ENCODE measurements around the gene ADGRG6. TPM values are rescaled to one million over a fixed set of nuclear protein-coding genes. Genes with fewer than 3 reads are reported as not detected.

ADGRG6 gene
- total RNA-seq, 3 donors from 2014 or later = 8.2 to 29.6 (median 28.5) TPM

DNA sequence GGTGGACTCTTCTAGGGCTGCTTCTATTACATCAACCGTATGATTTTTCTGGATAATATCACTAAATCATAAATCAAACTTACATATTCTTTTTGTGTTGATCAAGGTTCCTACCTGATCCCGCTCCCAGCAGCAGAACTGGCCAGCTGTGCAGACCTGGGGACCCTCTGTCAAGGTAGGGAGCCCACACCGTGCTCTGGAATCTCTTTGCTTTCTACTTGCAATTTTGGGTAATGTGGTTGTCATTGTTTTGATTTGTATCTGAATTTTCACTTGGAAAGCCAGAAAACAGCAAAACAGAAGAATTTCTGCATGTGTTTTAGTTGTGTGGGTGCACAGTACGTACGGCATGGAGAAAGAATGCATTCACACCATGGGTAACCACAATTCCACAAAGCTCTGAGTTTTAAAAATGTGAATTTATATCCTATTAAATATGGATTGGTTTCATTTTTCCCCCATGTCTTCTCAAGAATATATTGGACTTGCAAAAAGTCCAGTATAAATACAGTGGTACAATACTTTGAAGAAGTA is 80.1 kb downstream of the ADGRG6 start:
- DNase-seq (ENCODE audit: low spot score in 2 of 2) = no peak
- Histone ChIP-seq H3K4me3 (no peak overlapping the region), H3K27me3 (no peaks in the 10 kb centered on the region), H3K27ac (no peak overlapping the region), H3K9me3 (no peaks in the 10 kb centered on the region), H3K36me3 (no peaks in the 10 kb centered on the region), H3K4me1 (peaks cover 0 to 7% of the 10 kb centered on the region in 2 donors)
- intact Hi-C loops (cut with DNase I; ENCODE audit: low total_unique reads) = no loop called here
- TF ChIP-seq POLR2A (IDR thresholded peaks at IDR 0.05) = no peak
- TF ChIP-seq, protein P1, sequence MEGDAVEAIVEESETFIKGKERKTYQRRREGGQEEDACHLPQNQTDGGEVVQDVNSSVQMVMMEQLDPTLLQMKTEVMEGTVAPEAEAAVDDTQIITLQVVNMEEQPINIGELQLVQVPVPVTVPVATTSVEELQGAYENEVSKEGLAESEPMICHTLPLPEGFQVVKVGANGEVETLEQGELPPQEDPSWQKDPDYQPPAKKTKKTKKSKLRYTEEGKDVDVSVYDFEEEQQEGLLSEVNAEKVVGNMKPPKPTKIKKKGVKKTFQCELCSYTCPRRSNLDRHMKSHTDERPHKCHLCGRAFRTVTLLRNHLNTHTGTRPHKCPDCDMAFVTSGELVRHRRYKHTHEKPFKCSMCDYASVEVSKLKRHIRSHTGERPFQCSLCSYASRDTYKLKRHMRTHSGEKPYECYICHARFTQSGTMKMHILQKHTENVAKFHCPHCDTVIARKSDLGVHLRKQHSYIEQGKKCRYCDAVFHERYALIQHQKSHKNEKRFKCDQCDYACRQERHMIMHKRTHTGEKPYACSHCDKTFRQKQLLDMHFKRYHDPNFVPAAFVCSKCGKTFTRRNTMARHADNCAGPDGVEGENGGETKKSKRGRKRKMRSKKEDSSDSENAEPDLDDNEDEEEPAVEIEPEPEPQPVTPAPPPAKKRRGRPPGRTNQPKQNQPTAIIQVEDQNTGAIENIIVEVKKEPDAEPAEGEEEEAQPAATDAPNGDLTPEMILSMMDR (IDR thresholded peaks at IDR 0.05) = no peak
- no peak for TF ChIP-seq POLR2AphosphoS5 (IDR thresholded peaks at IDR 0.05)

DNA sequence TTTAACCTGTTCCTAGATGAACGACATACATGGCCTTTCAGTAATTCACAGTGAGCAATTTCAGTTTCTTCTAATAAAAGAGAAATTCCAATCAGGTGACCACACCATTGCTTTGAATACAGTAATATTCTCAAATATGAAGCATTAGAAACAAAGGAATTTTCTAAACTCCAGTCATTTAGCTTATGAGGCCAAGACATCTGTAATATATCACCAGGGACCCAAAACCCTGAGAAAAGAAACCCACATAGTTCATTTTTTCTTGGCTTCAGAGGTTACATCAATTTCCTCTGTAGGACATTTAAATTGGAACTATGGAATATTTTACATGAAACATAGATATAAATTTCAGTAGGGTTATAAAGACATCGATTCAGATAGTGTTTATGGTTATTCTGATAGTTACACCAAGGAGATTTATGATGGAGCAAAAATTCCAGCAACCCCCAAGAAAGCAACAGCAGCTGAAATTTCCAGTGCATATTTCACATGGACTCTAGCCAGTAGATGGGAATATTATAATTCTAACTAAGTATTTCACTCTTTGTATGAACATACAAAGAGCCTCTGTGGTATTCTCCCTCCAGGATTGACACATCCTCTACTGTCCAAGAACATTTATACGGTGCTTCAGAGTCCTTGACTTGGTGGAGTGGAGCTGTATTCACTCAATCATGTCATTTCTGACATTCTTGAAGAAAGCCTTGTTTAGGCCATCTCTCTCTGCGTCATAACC is 82.9 kb downstream of the ADGRG6 start:
- DNase-seq (ENCODE audit: low spot score in 2 of 2) = no peak
- Histone ChIP-seq H3K27me3 (no peaks in the 10 kb centered on the region), H3K4me1 (no peaks in the 10 kb centered on the region), H3K9me3 (no peaks in the 10 kb centered on the region), H3K4me3 (no peak overlapping the region), H3K27ac (no peak overlapping the region), H3K36me3 (no peaks in the 10 kb centered on the region)
- TF ChIP-seq, protein P1 (IDR thresholded peaks at IDR 0.05) = no peak
- TF ChIP-seq POLR2A (IDR thresholded peaks at IDR 0.05) = no peak
- intact Hi-C loops (cut with DNase I; ENCODE audit: low total_unique reads) = no loop called here

DNA sequence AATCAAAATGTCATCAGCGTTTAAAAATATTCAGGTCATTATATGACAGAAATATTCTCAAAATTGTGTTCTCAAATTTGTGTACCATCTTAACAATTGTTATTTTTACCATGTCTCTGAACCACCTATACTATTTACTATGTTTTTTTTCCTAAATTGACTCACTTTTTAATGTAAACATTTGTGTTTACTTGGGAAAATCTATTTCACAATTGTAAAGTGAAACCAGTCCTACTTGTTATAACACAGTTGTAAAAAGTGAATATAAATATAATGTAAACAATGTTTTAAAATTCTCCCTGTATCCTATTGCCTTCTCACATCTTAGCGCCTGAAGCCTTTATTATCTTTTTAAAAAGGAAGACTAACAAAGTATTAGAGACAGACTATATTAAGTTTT is 83.5 kb downstream of the ADGRG6 start:
- intact Hi-C loops (cut with DNase I; ENCODE audit: low total_unique reads) = no loop called here
- no peak for TF ChIP-seq POLR2AphosphoS5 (IDR thresholded peaks at IDR 0.05)
- TF ChIP-seq, protein P1 (IDR thresholded peaks at IDR 0.05) = no peak
- Histone ChIP-seq H3K9me3 (no peaks in the 10 kb centered on the region), H3K27me3 (no peaks in the 10 kb centered on the region), H3K4me3 (no peak overlapping the region), H3K36me3 (no peaks in the 10 kb centered on the region), H3K4me1 (no peaks in the 10 kb centered on the region), H3K27ac (no peak overlapping the region)
- DNase-seq (ENCODE audit: low spot score in 2 of 2) = no peak

DNA sequence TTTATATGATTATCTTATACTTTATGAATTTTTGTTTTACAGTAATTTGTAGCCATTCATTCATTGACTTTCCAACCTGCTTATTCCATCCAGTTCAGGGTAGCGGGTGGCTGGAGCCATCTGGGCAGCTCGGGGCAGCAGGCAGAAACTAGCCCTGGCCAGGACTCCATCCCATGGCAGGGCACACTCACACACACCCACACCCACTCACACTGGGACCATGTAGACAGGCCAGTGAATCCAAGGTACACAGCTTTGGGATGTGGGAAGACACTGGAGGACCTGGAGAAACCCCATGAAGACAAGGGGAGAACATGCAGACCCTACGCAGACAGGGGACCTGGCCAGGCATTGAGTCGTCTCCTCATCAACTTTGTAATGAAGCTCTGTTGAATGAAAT is 84.8 kb downstream of the ADGRG6 start:
- Histone ChIP-seq H3K4me3 (no peak overlapping the region), H3K9me3 (no peaks in the 10 kb centered on the region), H3K27me3 (no peaks in the 10 kb centered on the region), H3K36me3 (no peaks in the 10 kb centered on the region), H3K27ac (no peak overlapping the region), H3K4me1 (no peaks in the 10 kb centered on the region)
- DNase-seq (ENCODE audit: low spot score in 2 of 2) = no peak
- TF ChIP-seq POLR2A (IDR thresholded peaks at IDR 0.05) = no peak
- TF ChIP-seq, protein P1 (IDR thresholded peaks at IDR 0.05) = no peak
- TF ChIP-seq POLR2AphosphoS5 (IDR thresholded peaks at IDR 0.05) = no peak
- intact Hi-C loops (cut with DNase I; ENCODE audit: low total_unique reads) = no loop called here

DNA sequence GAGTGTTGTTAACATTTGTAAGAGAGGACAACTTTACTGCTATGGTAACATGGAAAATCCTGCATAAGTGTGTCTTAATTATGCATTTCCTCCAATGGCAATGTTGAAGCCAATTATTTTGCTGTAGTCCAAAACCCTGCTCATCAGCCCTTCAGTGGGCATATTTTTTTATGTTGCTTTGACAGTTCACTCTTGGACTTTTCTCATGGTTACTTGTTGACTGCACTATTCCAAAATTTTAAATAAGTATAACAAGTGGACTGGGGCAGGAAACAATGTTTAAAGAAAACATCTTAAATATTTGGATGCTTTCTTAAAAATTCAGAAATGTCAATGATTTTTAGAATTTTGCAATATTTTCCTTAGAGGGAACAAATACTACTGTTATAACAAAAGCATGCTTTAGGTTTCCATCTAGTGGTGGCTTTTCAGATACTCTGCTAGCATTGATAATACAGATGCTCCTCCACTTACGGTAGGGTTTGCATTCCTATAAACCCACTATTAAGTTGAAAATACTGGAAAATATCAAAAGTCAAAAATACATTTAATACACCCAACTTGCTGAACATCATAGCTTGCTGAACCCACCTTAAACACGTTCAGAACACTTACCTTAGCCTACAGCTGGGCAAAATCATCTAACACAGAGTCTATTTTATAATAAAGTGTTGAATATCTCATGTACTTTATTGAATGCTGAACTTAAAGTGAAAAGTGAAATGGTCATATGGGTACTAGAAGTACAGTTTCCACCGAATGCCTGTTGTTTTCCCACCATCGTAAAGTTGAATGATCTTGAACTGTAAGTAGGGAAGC is 86.4 kb downstream of the ADGRG6 start:
- no peak overlapping the region for H3K27ac ChIP-seq
- no peaks in the 10 kb centered on the region for H3K27me3 ChIP-seq
- intact Hi-C loops (cut with DNase I; ENCODE audit: low total_unique reads) = no loop called here
- H3K9me3 ChIP-seq = no peaks in the 10 kb centered on the region
- H3K4me3 ChIP-seq = no peak overlapping the region
- TF ChIP-seq, protein P1 (IDR thresholded peaks at IDR 0.05) = peak; percentile 36 to 54 (median 47)
- no peak for TF ChIP-seq POLR2AphosphoS5 (IDR thresholded peaks at IDR 0.05)
- no peaks in the 10 kb centered on the region for H3K4me1 ChIP-seq
- DNase-seq (ENCODE audit: low spot score in 2 of 2) = no peak
- H3K36me3 ChIP-seq = no peaks in the 10 kb centered on the region

All from breast epithelium (tissue), 4 donors.